Left hindlimb (tissue), 1 donor: ENCODE results near the gene SCARB1.
A peak's percentile ranks its signal among the peaks of the same experiment; 100 is the strongest.

Experiments used
- DNase-seq: peaks from one replicate; pipeline ENCODE4 v3.0.0-alpha.2; 2018

SCARB1 gene

DNA sequence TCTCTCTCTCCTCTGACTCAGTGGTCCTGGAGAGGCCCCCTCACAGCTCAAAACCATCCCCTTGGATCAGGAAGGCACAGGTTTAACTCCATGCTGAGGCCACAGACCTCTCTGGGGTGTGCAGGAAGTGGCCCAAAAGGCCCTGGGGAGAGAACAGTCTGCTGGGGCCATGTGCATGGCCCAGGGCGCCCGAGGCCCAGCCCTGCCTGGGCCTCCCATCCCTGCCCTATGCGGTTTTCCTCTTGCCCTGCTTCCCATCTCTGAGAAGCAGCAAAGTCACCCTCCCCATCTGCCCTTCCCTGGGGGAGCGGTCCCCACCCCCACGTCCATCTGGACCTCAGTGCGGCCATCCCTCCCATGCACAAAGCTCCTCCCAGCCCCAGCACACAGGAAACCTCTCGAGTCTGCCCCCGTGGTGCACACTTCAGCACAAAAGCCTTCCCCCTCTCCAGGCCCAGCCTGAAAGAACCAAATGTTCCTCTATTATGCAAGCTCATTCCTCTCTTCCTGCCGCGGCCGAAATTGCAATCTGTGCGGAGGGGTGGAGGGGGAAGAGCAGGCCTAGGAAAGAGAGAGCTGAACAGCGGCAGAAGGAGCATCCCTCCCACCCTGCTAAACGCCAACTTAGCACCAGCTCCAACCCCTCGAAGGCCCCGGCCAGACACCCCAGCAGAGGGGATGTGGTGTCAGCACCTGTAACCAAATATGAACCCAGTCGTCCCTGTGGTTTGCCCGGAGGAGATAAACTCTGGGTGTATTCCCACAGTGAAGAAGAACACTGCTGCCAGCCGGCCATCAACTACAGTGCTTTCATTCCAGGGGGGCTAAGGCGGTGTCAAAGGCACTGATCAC lies 108.5 kb downstream of the SCARB1 start:
- peak; percentile 74 for DNase-seq

DNA sequence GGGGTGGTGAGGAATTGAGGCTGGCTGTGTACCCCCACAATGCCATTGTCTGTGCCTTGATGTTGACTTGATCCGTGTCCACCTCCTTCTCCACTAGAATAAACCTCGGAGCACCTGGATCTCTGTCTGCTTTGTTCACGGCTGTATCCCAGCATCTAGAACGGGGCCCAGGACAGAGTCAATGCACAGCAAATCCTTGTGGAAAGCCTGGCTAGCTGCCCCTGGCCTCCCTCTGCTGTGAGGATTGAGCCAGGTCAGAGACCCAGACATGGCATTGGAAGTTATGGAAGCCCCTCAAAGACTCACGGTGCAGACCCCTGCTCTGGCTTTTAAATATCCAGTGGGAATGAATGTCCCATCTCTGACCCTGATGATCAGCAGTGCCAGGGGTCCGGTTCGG lies 109.2 kb downstream of the SCARB1 start:
- no peak for DNase-seq

DNA sequence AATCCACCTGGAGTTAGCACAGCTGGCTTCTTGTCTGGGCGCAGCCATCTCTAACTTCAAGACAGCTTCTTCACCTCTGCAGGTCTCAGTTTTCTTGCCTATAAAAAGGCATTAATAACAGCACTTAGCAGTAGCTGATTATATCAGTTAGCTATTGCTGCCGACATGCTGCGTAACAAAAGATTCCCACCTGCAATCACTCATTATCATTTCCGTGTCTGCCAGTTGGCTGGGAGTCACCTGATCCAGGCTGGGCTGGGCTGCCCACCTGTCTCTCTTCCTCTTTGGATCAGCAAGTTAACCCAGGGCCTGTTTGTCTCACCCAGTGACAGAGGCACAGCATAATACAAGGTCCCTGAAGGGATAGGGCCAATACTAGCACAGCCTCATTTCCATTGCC lies 109.7 kb downstream of the SCARB1 start:
- no peak for DNase-seq

DNA sequence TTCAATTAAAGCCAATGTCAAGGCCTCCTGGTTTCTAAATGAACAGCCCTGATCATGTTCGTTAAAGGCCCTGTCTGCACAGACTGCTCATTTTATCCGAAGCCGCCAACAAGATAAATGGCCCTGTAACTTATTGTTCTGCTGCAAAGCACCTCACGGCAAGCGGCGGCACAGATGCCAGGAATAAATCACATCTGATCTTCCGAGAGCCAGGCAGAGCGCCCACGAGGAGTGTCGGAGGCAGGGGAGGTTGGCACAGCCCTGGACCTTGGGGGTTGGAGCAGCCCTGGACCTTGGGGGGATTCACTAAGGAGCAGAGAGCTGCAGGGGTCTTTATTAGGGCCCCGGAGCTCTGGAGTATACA lies 110.5 kb downstream of the SCARB1 start:
- DNase-seq = no peak

DNA sequence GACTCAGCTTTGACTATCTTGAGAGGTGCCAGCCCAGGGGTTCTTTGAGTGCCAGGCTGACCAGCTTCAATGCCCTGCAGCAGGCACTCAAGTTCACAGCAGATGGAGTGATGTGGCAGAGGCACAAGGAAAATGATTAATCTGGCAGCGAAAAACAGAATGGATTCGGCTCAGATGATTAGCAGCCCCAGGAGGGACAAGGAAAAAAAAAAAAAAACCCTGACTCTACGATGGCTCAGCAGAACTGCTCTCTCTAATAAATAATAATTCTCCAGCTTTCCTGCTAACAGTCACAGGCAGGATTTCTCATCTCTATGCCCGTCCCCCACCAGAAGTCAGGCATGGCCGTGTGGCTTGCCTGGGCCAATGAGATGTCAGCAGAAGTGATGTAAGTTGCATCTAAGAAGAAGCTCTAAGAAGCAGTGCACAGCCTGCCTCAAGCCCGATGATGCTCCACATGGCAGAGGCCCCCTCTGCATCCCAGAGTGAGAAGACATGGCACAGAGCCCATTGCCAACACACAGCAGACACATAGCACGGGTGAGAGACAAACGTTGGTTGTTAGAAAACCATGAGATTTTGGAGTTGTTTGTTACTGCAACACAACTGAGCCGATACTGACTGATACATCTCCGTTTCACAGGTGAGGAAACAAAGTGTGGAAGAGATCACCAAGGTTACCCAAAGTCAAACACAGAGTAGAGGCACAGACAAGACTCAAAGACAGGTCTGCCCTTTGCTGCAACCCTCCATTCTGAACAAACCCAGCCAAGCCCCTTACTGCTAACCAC lies 111.0 kb downstream of the SCARB1 start:
- no peak for DNase-seq

DNA sequence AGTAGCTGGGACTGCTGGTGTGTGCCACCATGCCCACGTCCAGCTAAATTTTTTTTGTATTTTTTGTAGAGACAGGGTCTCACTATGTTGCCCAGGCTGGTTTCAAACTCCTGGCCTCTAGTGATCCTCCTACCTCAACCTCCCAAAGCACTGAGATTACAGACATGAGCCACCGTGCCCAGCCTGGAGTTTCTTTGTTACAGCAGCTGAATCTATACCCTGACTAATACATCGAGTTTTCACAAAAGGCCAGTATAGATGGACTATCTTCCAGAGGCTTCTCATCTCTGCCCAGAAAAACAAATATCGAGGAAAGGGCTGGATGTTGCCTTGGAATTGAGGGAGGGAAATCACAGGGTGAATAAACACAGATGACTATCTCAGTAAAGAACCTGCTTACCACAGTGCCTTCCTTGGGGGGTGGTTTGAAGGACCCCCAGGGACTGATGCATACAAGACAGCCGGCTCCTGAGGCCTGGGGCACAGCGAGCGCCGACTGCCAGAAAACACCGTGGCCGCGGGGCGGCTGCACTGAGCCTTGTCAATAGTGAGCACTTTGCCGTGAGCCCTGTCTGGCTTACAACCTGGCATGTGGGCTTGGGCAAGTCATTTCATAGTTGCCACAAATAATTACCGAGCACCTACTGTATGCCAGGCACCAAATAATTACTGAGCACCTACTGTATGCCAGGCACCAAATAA lies 111.9 kb downstream of the SCARB1 start:
- no peak for DNase-seq

DNA sequence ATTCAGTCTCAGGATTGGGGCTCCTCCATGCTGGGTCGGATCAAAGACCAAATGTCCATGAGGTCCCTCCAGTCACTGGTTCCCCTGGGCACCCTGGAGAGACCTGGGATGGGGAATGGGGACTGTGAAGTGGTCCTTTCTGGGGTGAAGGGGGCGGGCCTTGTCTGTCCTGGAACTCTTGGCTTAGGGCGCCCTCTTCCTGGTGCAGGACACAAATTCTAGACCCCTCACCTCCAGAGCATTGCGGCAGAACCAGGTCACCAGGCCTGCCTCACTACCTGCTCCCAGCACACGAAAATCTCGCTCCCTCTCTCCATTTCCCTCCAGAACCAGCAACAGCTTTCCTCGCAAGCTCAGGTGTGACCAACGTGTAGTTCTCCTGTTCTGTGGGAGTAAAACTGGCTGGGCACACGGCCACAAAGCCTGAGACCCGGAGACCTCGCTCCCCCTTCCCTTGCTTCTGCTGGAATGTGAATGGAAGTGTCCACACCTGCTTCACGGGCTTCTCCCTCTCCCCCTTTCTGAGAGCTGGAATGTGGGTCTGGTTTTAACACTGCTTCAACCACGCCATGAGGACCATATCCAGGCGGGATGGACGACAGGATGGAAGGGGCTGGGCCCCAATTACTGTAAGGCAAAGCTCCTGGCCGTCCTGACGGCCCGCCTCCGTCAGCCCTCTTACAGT lies 112.7 kb downstream of the SCARB1 start:
- peak; percentile 48 for DNase-seq

DNA sequence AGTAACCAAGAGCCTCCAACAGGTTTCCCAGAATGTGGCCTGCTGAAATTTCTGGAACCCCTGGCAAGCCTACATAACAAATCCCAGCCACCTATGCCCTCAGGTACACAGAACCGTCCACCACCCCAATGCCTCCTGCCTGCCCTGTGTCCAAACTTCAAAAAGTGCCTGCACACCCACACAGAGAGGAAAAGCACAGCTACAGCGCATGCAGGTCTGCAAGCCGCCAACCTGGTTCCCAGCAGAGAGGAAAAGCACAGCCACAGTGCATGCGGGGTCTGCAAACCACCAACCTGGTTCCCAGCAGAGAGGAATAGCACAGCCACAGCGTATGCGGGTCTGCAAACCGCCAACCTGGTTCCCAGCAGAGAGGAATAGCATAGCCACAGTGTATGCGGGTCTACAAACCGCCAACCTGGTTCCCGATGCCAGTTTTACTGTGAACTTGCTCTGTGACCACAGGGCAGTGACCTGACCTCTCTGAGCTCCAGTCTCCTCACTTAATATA lies 113.5 kb downstream of the SCARB1 start:
- DNase-seq = no peak

DNA sequence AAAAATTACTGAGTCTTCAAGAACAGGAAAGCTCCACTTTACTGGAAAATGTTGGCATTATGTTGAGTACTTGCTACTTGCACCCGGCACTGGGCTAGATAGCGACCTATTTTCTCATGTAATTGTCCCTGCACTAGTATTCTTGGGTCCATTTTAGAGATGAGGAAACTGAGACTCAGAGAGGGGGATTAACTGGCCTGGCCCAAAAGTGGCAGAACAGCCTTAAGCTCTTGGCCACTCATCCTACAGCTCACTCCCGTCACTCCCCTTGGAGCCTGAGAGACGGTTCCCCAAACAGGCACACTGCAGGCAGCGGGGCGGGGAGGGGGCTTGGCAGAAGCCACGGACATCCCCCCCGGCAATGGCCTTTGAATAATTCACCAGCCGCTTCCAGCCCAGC lies 113.9 kb downstream of the SCARB1 start:
- no peak for DNase-seq

DNA sequence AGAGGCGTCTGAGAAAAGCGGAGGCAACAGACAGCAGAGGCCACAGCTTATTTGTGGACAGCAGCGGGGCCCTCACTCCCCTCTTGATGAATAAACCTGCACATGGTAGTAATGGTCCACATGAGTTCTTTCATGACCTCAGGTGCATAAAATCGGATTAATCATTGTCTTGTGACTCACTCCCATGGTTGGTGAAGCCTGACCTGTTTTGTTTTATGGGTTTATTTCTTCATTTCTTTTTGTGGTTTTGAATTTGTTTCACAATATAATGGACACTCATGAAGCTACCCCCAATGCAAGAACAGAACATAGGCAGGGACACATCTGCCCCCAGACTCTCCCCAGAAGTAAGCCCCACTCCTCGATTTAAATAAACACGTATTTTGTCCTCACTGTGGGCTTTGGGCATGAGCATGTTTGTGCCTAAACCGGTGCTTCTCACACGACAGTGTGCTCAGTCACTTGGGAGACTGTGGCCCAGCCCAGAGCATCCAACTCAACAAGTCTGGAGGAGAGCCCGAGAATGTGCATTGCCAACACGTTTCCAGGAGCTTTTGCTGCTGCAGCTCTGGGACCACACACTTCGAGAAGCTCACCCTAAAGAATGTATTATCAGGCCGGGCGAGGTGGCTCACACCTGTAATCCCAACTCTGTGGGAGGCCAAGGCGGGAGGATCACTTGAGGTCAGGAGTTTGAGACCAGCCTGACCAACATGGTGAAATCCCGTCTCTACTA lies 116.1 kb downstream of the SCARB1 start:
- DNase-seq = no peak

DNA sequence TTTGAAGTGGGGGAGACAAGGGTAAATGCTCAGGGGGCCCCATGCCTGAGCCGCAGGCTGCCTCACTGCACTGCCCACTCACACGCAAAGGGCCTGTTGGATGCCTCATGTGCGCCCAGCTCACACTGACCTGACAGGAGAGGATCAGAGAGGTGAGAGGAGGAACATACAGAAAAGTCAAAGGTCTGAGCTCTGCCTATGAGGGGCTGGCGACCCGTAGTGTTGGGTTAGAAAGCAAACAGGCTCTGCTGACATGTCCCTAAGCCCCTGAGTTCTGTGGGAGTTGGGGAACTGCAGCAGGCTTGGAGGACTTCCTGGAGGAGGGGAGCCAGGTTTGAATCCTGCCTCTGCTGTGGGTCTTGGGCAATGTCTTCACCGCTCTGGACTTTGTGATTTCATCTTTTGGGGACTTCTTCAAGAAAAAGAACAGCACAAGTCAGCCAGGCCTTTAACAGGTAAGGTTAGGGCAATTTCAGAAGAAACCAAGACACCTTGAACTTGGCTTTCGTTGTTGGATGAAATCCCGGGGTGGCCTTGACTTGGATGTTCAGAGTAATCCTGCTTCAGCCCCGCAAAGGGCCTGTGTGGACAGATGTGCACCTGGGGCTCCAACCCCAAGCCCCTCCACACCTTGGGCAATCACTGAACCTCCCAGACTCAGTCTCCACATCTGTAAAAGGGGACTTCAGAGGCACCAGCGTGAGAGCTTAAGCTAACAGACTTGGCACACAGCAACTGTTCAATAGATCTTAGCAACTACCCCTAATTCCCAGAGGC lies 116.8 kb downstream of the SCARB1 start:
- no peak for DNase-seq

DNA sequence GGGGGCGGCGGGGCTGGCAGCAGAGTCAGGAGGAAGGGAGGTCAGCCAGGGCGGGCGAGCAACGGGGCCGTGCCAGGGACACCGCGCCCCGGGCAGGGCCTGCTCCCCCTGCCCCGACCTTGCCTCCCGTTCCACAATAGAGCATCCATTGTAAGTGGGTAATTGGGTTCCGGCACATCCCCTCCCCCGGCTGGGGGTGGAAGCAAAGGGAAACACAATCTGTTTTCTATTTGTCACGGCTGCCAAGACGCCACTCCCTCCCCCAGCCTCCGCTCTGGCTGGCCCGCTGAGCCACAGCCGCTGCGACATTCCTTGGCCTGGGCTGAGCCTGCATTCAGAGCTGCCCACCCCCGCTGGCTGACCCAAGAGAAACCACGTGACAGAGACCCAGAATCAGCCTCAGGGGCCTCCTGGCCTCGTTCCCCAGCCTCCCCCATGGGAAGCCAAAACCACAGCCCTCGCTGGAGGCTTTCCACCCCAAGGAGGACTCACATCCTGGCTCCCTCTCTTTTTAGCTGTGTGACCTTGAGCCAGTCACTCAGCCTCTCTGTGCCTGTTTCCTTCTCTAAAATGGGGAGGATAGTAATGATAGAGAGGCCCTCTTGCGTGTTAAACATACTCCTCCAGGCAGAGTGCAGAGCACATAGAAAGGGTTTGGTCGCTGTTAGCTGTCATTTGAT lies 117.6 kb downstream of the SCARB1 start:
- DNase-seq = peak; percentile 95

DNA sequence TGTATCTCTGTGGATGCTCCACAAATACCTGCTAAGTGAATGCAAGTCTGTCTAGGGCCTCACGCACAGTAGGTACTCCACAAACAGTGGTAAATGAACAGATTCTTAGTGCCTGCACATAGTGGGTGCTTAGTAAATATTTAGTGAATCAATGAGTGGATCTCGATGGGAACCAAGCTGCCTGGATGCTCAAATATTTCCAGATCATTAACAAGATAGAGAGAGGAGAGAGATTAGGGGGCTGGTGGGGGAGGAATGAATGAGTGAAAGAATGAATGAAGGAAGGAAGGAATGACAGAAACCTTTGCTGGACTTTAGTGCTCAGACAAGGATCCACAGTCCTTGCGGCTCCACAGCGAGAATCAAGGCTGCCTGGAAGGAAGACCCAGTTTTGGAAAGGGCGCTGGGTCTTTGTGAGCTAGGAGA lies 118.2 kb downstream of the SCARB1 start:
- DNase-seq = no peak

DNA sequence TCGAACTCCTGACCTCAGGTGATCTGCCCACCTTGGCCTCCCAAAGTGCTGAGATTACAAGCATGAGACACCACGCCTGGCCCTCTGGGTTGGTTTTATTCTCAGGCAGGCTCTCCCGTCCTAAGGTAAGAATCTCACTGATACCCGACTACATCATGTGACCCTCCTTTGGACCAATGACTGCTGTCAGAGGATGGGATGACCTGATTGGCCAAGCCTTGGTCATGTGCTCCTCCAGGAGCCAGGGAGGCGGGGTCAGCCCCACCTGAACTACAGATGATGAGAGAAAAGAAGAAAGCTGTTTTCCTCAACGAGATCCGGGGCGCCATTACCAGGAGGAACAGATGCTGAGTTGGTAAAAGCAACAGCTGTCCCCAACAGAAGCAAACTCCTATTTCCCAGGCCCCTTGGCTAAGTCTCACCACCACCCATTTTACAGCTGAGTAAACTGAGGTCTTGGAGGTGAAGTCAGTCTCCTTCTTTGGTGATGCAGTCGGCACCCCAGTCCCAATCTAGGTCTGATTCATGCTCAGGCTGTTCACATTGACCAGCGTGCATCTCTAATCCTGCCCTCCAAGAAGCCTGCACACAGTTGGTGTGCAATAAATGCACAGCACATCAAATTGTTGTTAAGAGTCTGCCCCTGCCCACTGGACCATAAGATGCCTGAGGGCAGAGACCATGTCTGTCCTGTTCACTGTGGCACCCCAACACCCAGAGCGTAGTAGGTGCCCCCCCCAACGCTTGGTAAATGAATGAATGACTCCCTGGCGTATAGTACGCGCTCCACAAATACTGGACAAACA lies 118.8 kb downstream of the SCARB1 start:
- DNase-seq = no peak

DNA sequence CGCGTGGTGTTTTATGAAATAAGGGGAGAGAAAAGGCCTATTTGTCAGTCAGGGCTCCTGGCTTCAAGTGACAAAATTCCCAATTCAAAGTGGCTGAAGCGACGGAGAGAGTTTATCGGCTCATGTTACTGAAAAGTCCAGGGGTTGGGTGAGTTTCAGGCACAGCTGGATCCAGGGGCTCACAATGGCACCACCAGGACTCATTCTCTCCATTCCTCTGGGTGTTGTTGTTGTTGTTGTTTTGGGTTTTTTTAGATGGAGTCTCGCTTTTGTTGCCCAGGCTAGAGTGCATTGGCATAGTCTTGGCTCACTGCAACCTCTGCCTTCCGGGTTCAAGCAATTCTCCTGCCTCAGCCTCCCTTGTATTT lies 119.4 kb downstream of the SCARB1 start:
- DNase-seq = no peak

DNA sequence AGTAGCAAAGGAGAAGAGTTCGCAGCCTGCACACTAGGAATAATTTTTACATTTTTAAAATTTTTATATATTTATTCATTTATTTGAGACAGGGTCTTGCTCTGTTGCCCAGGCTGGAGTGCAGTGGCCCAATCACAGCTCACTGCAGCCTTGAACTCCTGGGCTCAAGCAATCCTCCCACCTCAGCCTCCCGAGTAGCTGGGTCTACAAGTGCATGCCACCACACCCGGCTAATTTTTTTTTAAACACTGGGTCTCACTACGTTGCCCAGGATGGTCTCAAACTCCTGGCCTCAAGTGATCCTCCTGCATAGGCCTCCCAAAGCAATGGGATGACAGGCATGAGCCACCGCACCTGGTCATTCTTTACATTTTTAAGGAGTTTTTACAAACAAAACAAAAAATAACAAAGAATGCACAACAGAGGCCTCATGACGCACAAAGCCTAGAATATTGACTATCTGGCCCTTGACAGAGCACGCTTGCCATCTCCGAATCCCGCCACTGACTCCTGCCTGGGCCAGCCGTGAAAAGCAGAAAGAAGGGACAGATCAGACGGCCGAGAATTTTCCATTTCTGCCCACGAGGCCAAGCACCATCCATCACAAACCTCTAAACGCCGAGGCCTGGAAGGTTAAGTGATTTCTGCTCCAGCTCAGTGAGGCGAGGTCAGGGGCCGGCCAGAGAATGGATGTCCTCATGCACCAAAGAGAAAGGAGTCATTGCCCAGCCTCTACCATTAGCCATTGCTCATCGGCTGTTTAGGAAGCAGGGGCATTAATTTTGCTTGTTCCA lies 120.0 kb downstream of the SCARB1 start:
- no peak for DNase-seq

DNA sequence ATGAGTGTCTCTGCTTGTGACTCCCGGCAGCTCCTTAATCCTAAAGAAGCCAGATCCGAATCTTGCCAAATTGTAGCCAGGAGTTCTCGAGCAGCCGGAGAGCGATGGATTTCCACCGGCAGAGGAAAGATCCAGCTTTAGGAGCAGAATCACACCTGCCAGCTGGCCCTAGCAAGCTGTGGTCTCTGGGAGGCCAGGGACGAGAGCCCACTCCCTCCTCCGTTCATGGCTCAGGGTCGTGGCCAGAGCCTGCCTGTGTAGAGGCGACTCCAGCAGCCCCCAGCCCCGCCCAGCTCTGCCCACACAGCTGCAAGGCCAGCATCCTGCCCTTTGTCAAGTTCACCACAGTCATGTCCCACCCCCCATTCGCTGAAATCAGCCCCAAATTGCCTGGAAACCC lies 121.0 kb downstream of the SCARB1 start:
- DNase-seq = no peak

DNA sequence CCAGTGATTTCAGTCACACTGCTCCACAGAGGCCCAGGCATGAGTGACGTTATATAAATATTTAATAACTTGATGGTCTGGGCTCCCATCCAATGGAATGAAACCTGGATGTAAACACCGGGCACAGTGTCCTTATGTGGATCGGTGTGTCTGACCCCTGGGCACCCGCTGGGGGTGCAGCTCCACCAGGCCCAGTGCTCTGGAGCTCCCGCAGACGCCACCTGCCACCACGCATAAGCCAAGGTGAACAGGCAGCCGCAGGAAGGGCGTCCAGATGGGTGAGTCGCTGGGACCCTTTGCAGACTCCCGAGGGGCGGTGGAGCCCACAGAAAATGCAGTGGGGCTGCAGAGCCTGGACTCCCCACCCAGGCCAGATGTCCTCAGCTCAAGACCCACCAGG lies 121.6 kb downstream of the SCARB1 start:
- DNase-seq = no peak

DNA sequence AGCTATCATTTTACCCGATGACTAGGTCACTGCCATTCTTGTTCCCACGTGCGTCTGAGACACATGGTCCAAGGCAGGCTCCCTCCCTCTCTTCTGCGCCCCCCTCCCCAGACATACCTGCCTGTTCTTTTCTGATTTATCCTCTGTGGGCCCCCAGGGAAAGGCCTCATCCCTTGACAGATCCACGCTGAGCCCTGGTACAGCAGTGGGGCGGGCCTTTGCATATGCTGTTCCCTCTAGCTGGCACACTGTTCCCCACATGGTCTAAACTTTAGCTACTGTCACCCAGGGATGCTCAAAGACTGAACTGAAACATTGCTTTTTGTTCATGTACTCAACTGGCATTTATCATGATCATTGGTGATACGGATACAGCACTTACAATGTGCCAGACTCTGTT lies 122.5 kb downstream of the SCARB1 start:
- no peak for DNase-seq
